K562 (cell line): Measurements from ENCODE around the gene NCMAP. TPM values are rescaled to one million over a fixed set of nuclear protein-coding genes. Genes with fewer than 3 reads are reported as not detected.
A peak's percentile ranks its signal among the peaks of the same experiment; 100 is the strongest.

Experiments
- CTBP1 ChIP-seq: fragments of 450-650 bp; IDR thresholded peaks from 2 replicates; pipeline ENCODE4 v1.6.1; 2016; ENCODE audit warnings: borderline replicate concordance
- ELF4 ChIP-seq: fragments of 450-650 bp; formaldehyde crosslinking; IDR thresholded peaks from 2 replicates; pipeline ENCODE4 v1.4.0; 2022; ENCODE audit warnings: missing genetic modification characterization
- GABPA ChIP-seq: fragments of 200-800 bp; sonication (Bioruptor generic); conservative IDR thresholded peaks from 2 replicates; pipeline ENCODE4 v1.6.1; 2016; ENCODE audit warnings: low read depth, missing genetic modification characterization, missing compliant biosample characterization
- MEF2A ChIP-seq: IDR thresholded peaks from 2 replicates; pipeline ENCODE4 v1.6.1; 2011; ENCODE audit warnings: low read depth, mild to moderate bottlenecking, low read length, moderate library complexity; ENCODE audit not compliant: control insufficient read depth
- MTA3 ChIP-seq: fragments of 450-650 bp; formaldehyde crosslinking; IDR thresholded peaks from 2 replicates; pipeline ENCODE4 v1.6.1; 2017; ENCODE audit warnings: mild to moderate bottlenecking, borderline replicate concordance
- PHF20 ChIP-seq: fragments of 450-650 bp; IDR thresholded peaks from 2 replicates; pipeline ENCODE4 v1.6.1; 2018; ENCODE audit not compliant: partially characterized antibody
- PHF21A ChIP-seq: fragments of 450-650 bp; IDR thresholded peaks from 2 replicates; pipeline ENCODE4 v1.6.1; 2017; ENCODE audit warnings: low read depth, borderline replicate concordance
- POLR3A ChIP-seq: IDR thresholded peaks from 2 replicates; pipeline ENCODE4 v1.6.1; 2011; ENCODE audit warnings: borderline replicate concordance, mild to moderate bottlenecking, moderate library complexity; ENCODE audit not compliant: insufficient read length, insufficient read depth; ENCODE audit errors: extremely low read depth
- TAF7 ChIP-seq: fragments of 450-650 bp; IDR thresholded peaks from 2 replicates; pipeline ENCODE4 v1.6.1; 2016; ENCODE audit warnings: missing genetic modification characterization, missing compliant biosample characterization
- ZBED1 ChIP-seq: IDR thresholded peaks from 2 replicates; pipeline ENCODE4 v1.6.1; 2014
- ZKSCAN3 ChIP-seq: fragments of 250-450 bp; sonication (Bioruptor Pico); IDR thresholded peaks from 2 replicates; pipeline ENCODE4 v1.4.0; 2020
- ZNF282 ChIP-seq: sonication (generic); formaldehyde crosslinking; IDR thresholded peaks from 2 replicates; pipeline ENCODE4 v1.8.1; 2023; ENCODE audit warnings: missing genetic modification reagents
- ZNF311 ChIP-seq: fragments of 250-450 bp; sonication (Bioruptor Pico); IDR thresholded peaks from 2 replicates; pipeline ENCODE4 v1.4.0; 2020; ENCODE audit warnings: mild to moderate bottlenecking, moderate library complexity
- ZNF561 ChIP-seq: fragments of 450-650 bp; formaldehyde crosslinking; conservative IDR thresholded peaks from 2 replicates; pipeline ENCODE4 v1.4.0; 2020; ENCODE audit warnings: mild to moderate bottlenecking, moderate library complexity
- ZNF780A ChIP-seq: fragments of 250-450 bp; sonication (Bioruptor Pico); IDR thresholded peaks from 2 replicates; pipeline ENCODE4 v1.5.0; 2021; ENCODE audit warnings: mild to moderate bottlenecking
- polyA plus RNA-seq, 8 experiments: library from polyadenylated mRNA; depleted of rRNA in 4 of 8; stranded (reverse) in 5 of 8; unstranded in 3 of 8; fragments of >200 nt; fragmentation: Nextera tagmentation in 2 of 8; fragmentation: Illumina TruSeq in 1 of 8; extraction: Ambion mirVana in 2 of 8; extraction: Trizol in 1 of 8; gene quantifications; 2 replicates each; pipeline versions ENCODE4 v1.2.1 to v1.2.3, GENCODE V29; 2011 to 2014; ENCODE audit warnings: inconsistent platforms in 1 of 8, missing spikeins in 1 of 8
- total RNA-seq, 7 experiments: library from RNA; depleted of rRNA in 6 of 7; stranded (reverse); fragments of >200 nt in 6 of 7; fragmentation: Illumina TruSeq in 2 of 7; extraction: Trizol in 2 of 7; gene quantifications; 2 replicates each; pipeline versions ENCODE4 v1.2.1 to v1.2.3, GENCODE V29; 2011 to 2021; ENCODE audit warnings: low replicate concordance in 1 of 7
- TF ChIP-seq, protein P1 (sequence below): sonication (generic); formaldehyde crosslinking; IDR thresholded peaks from 2 replicates; pipeline ENCODE4 v1.8.0; 2022; ENCODE audit warnings: missing genetic modification reagents, mild to moderate bottlenecking, moderate library complexity, borderline replicate concordance
- TF ChIP-seq, protein P2 (sequence below): fragments of 250-450 bp; sonication (Bioruptor Pico); IDR thresholded peaks from 2 replicates; pipeline ENCODE4 v1.5.0; 2020; ENCODE audit warnings: mild to moderate bottlenecking, borderline replicate concordance
- TF ChIP-seq, protein P3 (sequence below), 2 experiments: IDR thresholded peaks; 2 replicates each; pipeline ENCODE4 v1.6.1; 2012; ENCODE audit warnings: improper control_type of control experiment in 2 of 2, low read depth in 2 of 2, low read length in 2 of 2, borderline replicate concordance in 1 of 2
- TF ChIP-seq, protein P4 (sequence below): fragments of 450-650 bp; conservative IDR thresholded peaks from 2 replicates; pipeline ENCODE4 v1.6.1; 2016; ENCODE audit warnings: missing genetic modification characterization, low read depth, mild to moderate bottlenecking, missing compliant biosample characterization, moderate library complexity
- TF ChIP-seq, protein P5 (sequence below): fragments of 250-450 bp; sonication (Bioruptor Pico); IDR thresholded peaks from 2 replicates; pipeline ENCODE4 v1.5.0; 2021

NCMAP gene
- total and polyA plus RNA-seq, 9 of the 15 experiments (the other 6 are each of a cell fraction or from before 2014, with no cell fraction given), result 0.03 TPM; not detected in 8

DNA sequence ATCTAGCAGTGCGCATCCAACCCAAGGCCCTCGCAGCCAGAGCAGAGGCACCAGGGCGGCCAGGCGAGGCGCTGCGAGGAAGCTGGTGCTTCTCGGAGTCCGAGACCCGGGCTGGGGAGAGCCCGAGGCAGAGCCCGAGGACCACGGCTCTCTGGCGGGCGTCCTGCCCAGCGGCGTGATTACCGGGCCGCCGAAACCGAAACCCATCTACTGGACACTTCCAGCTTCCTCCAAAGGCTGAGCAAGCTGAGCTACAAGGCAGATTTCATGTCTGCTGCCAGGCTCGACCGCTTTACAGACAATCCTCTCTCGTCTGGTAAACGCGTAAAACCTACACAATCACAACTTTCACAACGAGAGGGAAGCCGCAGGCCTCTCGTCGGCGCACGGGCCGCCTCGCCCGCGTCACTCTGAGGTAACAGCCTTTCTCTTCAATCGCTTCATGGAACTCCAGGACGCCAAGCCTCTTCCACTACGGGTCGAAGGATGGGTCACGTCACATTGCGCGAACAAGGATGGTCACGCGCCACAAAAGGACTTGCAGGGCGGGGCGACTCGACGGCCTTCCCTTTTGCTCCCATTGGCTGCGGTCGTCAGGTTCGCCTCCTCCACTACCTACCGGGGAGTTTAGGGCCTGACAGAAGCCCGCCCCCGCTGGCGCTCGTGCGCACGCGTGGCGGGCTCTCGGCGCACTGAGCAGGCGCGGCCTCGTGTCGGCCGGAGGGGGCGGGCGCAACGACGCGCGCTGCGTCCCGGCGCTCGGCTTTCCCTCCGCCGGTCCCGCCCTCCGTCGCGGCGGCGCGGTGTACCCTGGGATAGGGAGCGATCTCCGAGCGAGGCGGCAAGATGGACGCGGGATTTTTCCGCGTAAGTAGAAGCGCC, 86.8 kb downstream of the NCMAP start, which contains the start of gene SRRM1 (continued):
- TF ChIP-seq, protein P1, sequence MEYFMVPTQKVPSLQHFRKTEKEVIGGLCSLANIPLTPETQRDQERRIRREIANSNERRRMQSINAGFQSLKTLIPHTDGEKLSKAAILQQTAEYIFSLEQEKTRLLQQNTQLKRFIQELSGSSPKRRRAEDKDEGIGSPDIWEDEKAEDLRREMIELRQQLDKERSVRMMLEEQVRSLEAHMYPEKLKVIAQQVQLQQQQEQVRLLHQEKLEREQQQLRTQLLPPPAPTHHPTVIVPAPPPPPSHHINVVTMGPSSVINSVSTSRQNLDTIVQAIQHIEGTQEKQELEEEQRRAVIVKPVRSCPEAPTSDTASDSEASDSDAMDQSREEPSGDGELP (CRISPR knock-in tag), result peak; percentile 78; the same call in 1 of the 2 replicates
- TF ChIP-seq PHF20, result peak; percentile 53
- TF ChIP-seq PHF21A, result no peak
- TF ChIP-seq ZNF561 (CRISPR knock-in tag), result no peak
- TF ChIP-seq POLR3A, result no peak
- TF ChIP-seq, protein P2, sequence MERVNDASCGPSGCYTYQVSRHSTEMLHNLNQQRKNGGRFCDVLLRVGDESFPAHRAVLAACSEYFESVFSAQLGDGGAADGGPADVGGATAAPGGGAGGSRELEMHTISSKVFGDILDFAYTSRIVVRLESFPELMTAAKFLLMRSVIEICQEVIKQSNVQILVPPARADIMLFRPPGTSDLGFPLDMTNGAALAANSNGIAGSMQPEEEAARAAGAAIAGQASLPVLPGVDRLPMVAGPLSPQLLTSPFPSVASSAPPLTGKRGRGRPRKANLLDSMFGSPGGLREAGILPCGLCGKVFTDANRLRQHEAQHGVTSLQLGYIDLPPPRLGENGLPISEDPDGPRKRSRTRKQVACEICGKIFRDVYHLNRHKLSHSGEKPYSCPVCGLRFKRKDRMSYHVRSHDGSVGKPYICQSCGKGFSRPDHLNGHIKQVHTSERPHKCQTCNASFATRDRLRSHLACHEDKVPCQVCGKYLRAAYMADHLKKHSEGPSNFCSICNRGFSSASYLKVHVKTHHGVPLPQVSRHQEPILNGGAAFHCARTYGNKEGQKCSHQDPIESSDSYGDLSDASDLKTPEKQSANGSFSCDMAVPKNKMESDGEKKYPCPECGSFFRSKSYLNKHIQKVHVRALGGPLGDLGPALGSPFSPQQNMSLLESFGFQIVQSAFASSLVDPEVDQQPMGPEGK (CRISPR knock-in tag), result no peak
- TF ChIP-seq MEF2A, result 0 out of 2 replicates have a peak, but pooled peaks have one; percentile 13
- TF ChIP-seq MTA3, result peak; percentile 100
- TF ChIP-seq ELF4 (CRISPR knock-in tag), result peak; percentile 41; the same call in 1 of the 2 replicates
- TF ChIP-seq CTBP1, result peak; percentile 89
- no peak for TF ChIP-seq ZNF780A (CRISPR knock-in tag)
- TF ChIP-seq ZNF282, result no peak
- TF ChIP-seq ZBED1, result no peak
- TF ChIP-seq, protein P3, sequence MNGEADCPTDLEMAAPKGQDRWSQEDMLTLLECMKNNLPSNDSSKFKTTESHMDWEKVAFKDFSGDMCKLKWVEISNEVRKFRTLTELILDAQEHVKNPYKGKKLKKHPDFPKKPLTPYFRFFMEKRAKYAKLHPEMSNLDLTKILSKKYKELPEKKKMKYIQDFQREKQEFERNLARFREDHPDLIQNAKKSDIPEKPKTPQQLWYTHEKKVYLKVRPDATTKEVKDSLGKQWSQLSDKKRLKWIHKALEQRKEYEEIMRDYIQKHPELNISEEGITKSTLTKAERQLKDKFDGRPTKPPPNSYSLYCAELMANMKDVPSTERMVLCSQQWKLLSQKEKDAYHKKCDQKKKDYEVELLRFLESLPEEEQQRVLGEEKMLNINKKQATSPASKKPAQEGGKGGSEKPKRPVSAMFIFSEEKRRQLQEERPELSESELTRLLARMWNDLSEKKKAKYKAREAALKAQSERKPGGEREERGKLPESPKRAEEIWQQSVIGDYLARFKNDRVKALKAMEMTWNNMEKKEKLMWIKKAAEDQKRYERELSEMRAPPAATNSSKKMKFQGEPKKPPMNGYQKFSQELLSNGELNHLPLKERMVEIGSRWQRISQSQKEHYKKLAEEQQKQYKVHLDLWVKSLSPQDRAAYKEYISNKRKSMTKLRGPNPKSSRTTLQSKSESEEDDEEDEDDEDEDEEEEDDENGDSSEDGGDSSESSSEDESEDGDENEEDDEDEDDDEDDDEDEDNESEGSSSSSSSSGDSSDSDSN (IDR thresholded peaks at IDR 0.05; ENCODE audit: borderline replicate concordance in 1 of 2, low read depth in 2 of 2, low read length in 2 of 2), result peak; percentile 39 to 49; a peak in 2 of 4 replicates
- no peak for TF ChIP-seq ZKSCAN3
- TF ChIP-seq TAF7 (tag), result peak; percentile 84
- TF ChIP-seq, protein P4, sequence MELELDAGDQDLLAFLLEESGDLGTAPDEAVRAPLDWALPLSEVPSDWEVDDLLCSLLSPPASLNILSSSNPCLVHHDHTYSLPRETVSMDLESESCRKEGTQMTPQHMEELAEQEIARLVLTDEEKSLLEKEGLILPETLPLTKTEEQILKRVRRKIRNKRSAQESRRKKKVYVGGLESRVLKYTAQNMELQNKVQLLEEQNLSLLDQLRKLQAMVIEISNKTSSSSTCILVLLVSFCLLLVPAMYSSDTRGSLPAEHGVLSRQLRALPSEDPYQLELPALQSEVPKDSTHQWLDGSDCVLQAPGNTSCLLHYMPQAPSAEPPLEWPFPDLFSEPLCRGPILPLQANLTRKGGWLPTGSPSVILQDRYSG (tag), result no peak
- TF ChIP-seq, protein P5, sequence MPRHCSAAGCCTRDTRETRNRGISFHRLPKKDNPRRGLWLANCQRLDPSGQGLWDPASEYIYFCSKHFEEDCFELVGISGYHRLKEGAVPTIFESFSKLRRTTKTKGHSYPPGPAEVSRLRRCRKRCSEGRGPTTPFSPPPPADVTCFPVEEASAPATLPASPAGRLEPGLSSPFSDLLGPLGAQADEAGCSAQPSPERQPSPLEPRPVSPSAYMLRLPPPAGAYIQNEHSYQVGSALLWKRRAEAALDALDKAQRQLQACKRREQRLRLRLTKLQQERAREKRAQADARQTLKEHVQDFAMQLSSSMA (CRISPR knock-in tag), result no peak
- TF ChIP-seq GABPA (tag), result no peak; the same call in 1 of the 2 replicates
- TF ChIP-seq ZNF311, result no peak
